CD4-positive, alpha-beta T cell (primary cell): Measurements from ENCODE around the gene RSKR. TPM values are rescaled to one million over a fixed set of nuclear protein-coding genes. Genes with fewer than 3 reads are reported as not detected.

Experiments used
- ATAC-seq: fragments of 200-7000 bp; cut with Tn5 transposase; one replicate; pipeline ENCODE4 v1.10.0; 2022; ENCODE audit warnings: mild to moderate bottlenecking; ENCODE audit not compliant: poor library complexity
- CTCF ChIA-PET: fragments of 350-600 bp; sonication (Branson Sonifier 250); formaldehyde crosslinking; loops from one replicate; lab custom pipeline; 2021; ENCODE audit warnings: antibody characterized with exemption, inconsistent platforms; lab: Charles Lee
- POLR2A ChIA-PET: fragments of 350-600 bp; sonication (Branson Sonifier 250); formaldehyde crosslinking; loops from one replicate; lab custom pipeline; 2021; ENCODE audit warnings: antibody characterized with exemption, inconsistent platforms; lab: Charles Lee
- DNase-seq, 14 experiments: peaks; one replicate each; pipeline ENCODE4 v3.0.0-alpha.2; 2013 to 2020; ENCODE audit warnings: mixed read lengths in 2 of 14
- H3K27ac ChIP-seq, 2 donors: one replicate each; pipeline versions ENCODE4 v1.5.1 to v1.7.0; 2013; ENCODE audit warnings: low read length in 2 of 2, low read depth in 1 of 2, mild to moderate bottlenecking in 1 of 2
- H3K27me3 ChIP-seq, 2 experiments: 1 replicate in 1 of 2; 2 replicates in 1 of 2; pipeline versions ENCODE4 v1.6.1 to v1.7.0; 2013; ENCODE audit warnings: low read length in 2 of 2, control low read depth in 1 of 2, mild to moderate bottlenecking in 1 of 2, moderate library complexity in 1 of 2; ENCODE audit not compliant: insufficient read depth in 2 of 2, control insufficient read depth in 1 of 2
- H3K36me3 ChIP-seq: one replicate; pipeline ENCODE4 v1.6.1; 2013; ENCODE audit warnings: low read length, control low read depth; ENCODE audit not compliant: insufficient read depth
- H3K4me1 ChIP-seq: one replicate; pipeline ENCODE4 v1.6.1; 2013; ENCODE audit warnings: low read length, control low read depth; ENCODE audit not compliant: insufficient read depth
- H3K4me3 ChIP-seq: one replicate; pipeline ENCODE4 v1.5.1; 2013; ENCODE audit warnings: mild to moderate bottlenecking, low read length, moderate library complexity
- H3K9me3 ChIP-seq, 2 experiments: 1 replicate in 1 of 2; 2 replicates in 1 of 2; pipeline versions ENCODE4 v1.6.1 to v1.7.0; 2013; ENCODE audit warnings: low read length in 2 of 2, mild to moderate bottlenecking in 2 of 2, control low read depth in 1 of 2, moderate library complexity in 1 of 2; ENCODE audit not compliant: control insufficient read depth in 1 of 2, insufficient read depth in 1 of 2
- H3K27ac Mint-ChIP-seq: one replicate; pipeline ENCODE4 v1.8.0; 2020; ENCODE audit warnings: mixed read lengths
- H3K27me3 Mint-ChIP-seq: one replicate; pipeline ENCODE4 v1.8.0; 2021; ENCODE audit warnings: mixed read lengths
- H3K36me3 Mint-ChIP-seq: one replicate; pipeline ENCODE4 v1.8.0; 2021; ENCODE audit warnings: low read depth, mixed read lengths
- H3K4me1 Mint-ChIP-seq: one replicate; pipeline ENCODE4 v1.8.0; 2021; ENCODE audit warnings: low read depth, mixed read lengths
- H3K4me3 Mint-ChIP-seq: one replicate; pipeline ENCODE4 v1.8.0; 2020; ENCODE audit warnings: mild to moderate bottlenecking, mixed read lengths
- H3K9me3 Mint-ChIP-seq: one replicate; pipeline ENCODE4 v1.8.0; 2020; ENCODE audit warnings: mixed read lengths
- CTCF ChIP-seq: fragments of 200-600 bp; IDR thresholded peaks from one replicate; pipeline ENCODE4 v1.8.0; 2022; ENCODE audit warnings: antibody characterized with exemption, mild to moderate bottlenecking
- intact Hi-C, 2 experiments: fragments of 100-400 bp; cut with DNase I in 1 of 2; cut with micrococcal nuclease in 1 of 2; formaldehyde crosslinking; loops; one replicate each; pipeline versions ENCODE4 v1.15.1 to v1.9.0; 2023 to 2025; cut with DNase I, micrococcal nuclease
- total RNA-seq, 174 experiments: library from RNA in 2 of 174; stranded (reverse) in 2 of 174; gene quantifications; one replicate each; pipeline ENCODE4 v1.2.3 and lab custom pipeline; 2021 to 2026

The RSKR gene
- total RNA-seq, 2 experiments from 2014 or later = 13.7 to 14.8 TPM

- CTCF ChIA-PET = interaction anchor here (0.8 to 1.3 kb wide), 3 partner anchors 13 to 62 kb away, joined by 3 to 5 read pairs (median 4); partner anchors contain the start of genes SDF2 and SUPT6H
These were observed 14.4 kb downstream of the RSKR start for GRCh38 chr17:28599311-28600184.

GRCh38 chr17:28598799-28599310 is 15.1 kb downstream of the RSKR start, which contains the start of gene SPAG5:
TSS of gene SPAG5 (minus strand) at chr17:28599025. CDS start at chr17:28598946, 79 bp downstream.
- peak within 1 kb of the TSS; percentile 90 for H3K4me3 Mint-ChIP-seq
- peak within 1 kb of the TSS; percentile 94 for H3K27ac Mint-ChIP-seq
- no peaks in the 10 kb centered on the region for H3K27me3 Mint-ChIP-seq
- intact Hi-C loops = loop anchor here (1.0 to 2.0 kb wide), 7 partner anchors 22 to 50 kb away; partner anchors contain the start of genes ALDOC (in 1 of the 2), BLTP2 (in 1 of the 2) and PIGS (in 1 of the 2)
- H3K4me1 Mint-ChIP-seq = peaks cover 24% of the 10 kb centered on the region
- H3K4me1 ChIP-seq = peaks cover 20% of the 10 kb centered on the region
- no peaks in the 10 kb centered on the region for H3K9me3 ChIP-seq
- DNase-seq (peak; percentile 89 to 98 (median 95)), ATAC-seq (peak; percentile 89)
- H3K36me3 Mint-ChIP-seq = peaks cover 13% of the 10 kb centered on the region
- H3K36me3 ChIP-seq = no peaks in the 10 kb centered on the region
- POLR2A ChIA-PET = interaction anchor here (0.9 to 3.6 kb wide), 22 partner anchors 10 to 353 kb away, joined by 3 to 70 read pairs (median 5); partner anchors contain the start of genes ALDOC, BLTP2, IFT20 and PHF12
- peak within 1 kb of the TSS; percentile 60 for H3K4me3 ChIP-seq
- CTCF ChIA-PET = interaction anchor here (0.8 to 1.2 kb wide), 2 partner anchors 50 to 63 kb away, joined by 4 to 5 read pairs; partner anchors contain the start of genes SDF2 and SUPT6H
- TF ChIP-seq CTCF = no peak
- H3K27ac ChIP-seq = peak within 1 kb of the TSS; percentile 92 to 99
- H3K9me3 Mint-ChIP-seq = no peaks in the 10 kb centered on the region
- no peaks in the 10 kb centered on the region for H3K27me3 ChIP-seq

More at GRCh38 chr17:28599311-28600184, 14.4 kb downstream of the RSKR start:
- intact Hi-C loops = loop anchor here (1.0 to 2.0 kb wide), 5 partner anchors 23 to 51 kb away; partner anchors contain the start of genes ALDOC (in 1 of the 2), BLTP2 (in 1 of the 2) and PIGS (in 1 of the 2)
- Mint-ChIP-seq H3K4me3 (peak overlapping the region; percentile 90), H3K36me3 (peaks cover 13% of the 10 kb centered on the region), H3K27me3 (no peaks in the 10 kb centered on the region), H3K27ac (peak overlapping the region; percentile 94), H3K9me3 (no peaks in the 10 kb centered on the region), H3K4me1 (peaks cover 24% of the 10 kb centered on the region)
- Histone ChIP-seq H3K9me3 (no peaks in the 10 kb centered on the region), H3K27me3 (no peaks in the 10 kb centered on the region), H3K27ac (peak overlapping the region; percentile 92 to 99), H3K4me1 (peaks cover 20% of the 10 kb centered on the region), H3K4me3 (peak overlapping the region; percentile 60), H3K36me3 (no peaks in the 10 kb centered on the region)
- ATAC-seq = peak; percentile 63
- POLR2A ChIA-PET = interaction anchor here (0.7 to 3.6 kb wide), 24 partner anchors 9 to 352 kb away, joined by 3 to 70 read pairs (median 5); partner anchors contain the start of genes ALDOC, BLTP2, IFT20 and PHF12
- TF ChIP-seq CTCF = no peak
- peak in 13 of 14 experiments; percentile 36 to 87 (median 57) for DNase-seq

GRCh38 chr17:28598389-28598788 is 15.6 kb downstream of the RSKR start:
- peaks cover 20% of the 10 kb centered on the region for H3K4me1 ChIP-seq
- H3K27me3 ChIP-seq = no peaks in the 10 kb centered on the region
- ChIA-PET CTCF (no interaction called here), POLR2A (interaction anchor here (1.3 to 3.6 kb wide), 7 partner anchors 20 to 128 kb away, joined by 3 to 70 read pairs (median 7); partner anchors contain the start of genes ALDOC and PIGS)
- DNase-seq (peak in 1 of 14 experiments; percentile 23), ATAC-seq (no peak)
- no peaks in the 10 kb centered on the region for H3K9me3 ChIP-seq
- H3K27me3 Mint-ChIP-seq = no peaks in the 10 kb centered on the region
- peak overlapping the region; percentile 60 for H3K4me3 ChIP-seq
- H3K36me3 ChIP-seq = no peaks in the 10 kb centered on the region
- H3K27ac ChIP-seq = peak overlapping the region in 1 of 2 donors; percentile 52
- H3K4me1 Mint-ChIP-seq = peaks cover 24% of the 10 kb centered on the region
- H3K4me3 Mint-ChIP-seq = peak overlapping the region; percentile 90
- intact Hi-C loops = loop anchor here (1.0 to 2.0 kb wide), 5 partner anchors 21 to 50 kb away; partner anchors contain the start of genes ALDOC (in 1 of the 2) and BLTP2 (in 1 of the 2)
- peaks cover 13% of the 10 kb centered on the region for H3K36me3 Mint-ChIP-seq
- TF ChIP-seq CTCF = no peak
- no peaks in the 10 kb centered on the region for H3K9me3 Mint-ChIP-seq
- peak overlapping the region; percentile 94 for H3K27ac Mint-ChIP-seq
